Neural cell (in vitro differentiated cells): ENCODE data around the gene DNAJC11. TPM values are rescaled to one million over a fixed set of nuclear protein-coding genes. Genes with fewer than 3 reads are reported as not detected.

ENCODE experiments used
- H2AFZ ChIP-seq: fragments of 200-600, 300-800 bp; sonication (generic), shearing (Covaris generic); 2 replicates; pipeline ENCODE4 v1.6.0; 2014; ENCODE audit warnings: low read depth, mild to moderate bottlenecking, antibody characterized with exemption, low read length, moderate library complexity
- H3F3A ChIP-seq: fragments of 200-600 bp; shearing (Covaris generic); 2 replicates; pipeline ENCODE4 v1.6.1; 2016; ENCODE audit warnings: mild to moderate bottlenecking, moderate library complexity, mixed read lengths, antibody characterized with exemption, low read length; ENCODE audit not compliant: insufficient read depth, poor library complexity, severe bottlenecking
- H3K27ac ChIP-seq: fragments of 200-600, 300-800 bp; sonication (generic), shearing (Covaris generic); 2 replicates; pipeline ENCODE4 v1.5.1; 2014; ENCODE audit warnings: mild to moderate bottlenecking, low read length, moderate library complexity
- H3K27me3 ChIP-seq: fragments of 300-800, 200-600 bp; sonication (generic), shearing (Covaris generic); 2 replicates; pipeline ENCODE4 v1.6.0; 2014; ENCODE audit warnings: mild to moderate bottlenecking, low read depth, low read length, moderate library complexity; ENCODE audit not compliant: insufficient read depth
- H3K36me3 ChIP-seq: fragments of 300-800, 200-600 bp; sonication (generic), shearing (Covaris generic); 2 replicates; pipeline ENCODE4 v1.5.1; 2014; ENCODE audit warnings: mild to moderate bottlenecking, antibody characterized with exemption, low read length, moderate library complexity; ENCODE audit not compliant: insufficient read depth
- H3K4me2 ChIP-seq: fragments of 300-800, 200-600 bp; sonication (generic), shearing (Covaris generic); 2 replicates; pipeline ENCODE4 v1.6.0; 2014; ENCODE audit warnings: mild to moderate bottlenecking, low read length
- H3K4me3 ChIP-seq: fragments of 300-800, 200-600 bp; sonication (generic), shearing (Covaris generic); 2 replicates; pipeline ENCODE4 v1.5.1; 2014; ENCODE audit warnings: mild to moderate bottlenecking, low read length, moderate library complexity
- H3K79me2 ChIP-seq: fragments of 200-600 bp; shearing (Covaris generic); replicated peaks from 2 replicates; pipeline ENCODE4 v1.6.0; 2014; ENCODE audit warnings: mild to moderate bottlenecking, low read length, moderate library complexity; ENCODE audit not compliant: insufficient read depth
- H3K9ac ChIP-seq: fragments of 300-800, 200-600 bp; sonication (generic), shearing (Covaris generic); 2 replicates; pipeline ENCODE4 v1.6.1; 2016; ENCODE audit warnings: mild to moderate bottlenecking, low read length, mixed read lengths
- H3K9me2 ChIP-seq: fragments of 200-600 bp; shearing (Covaris generic); 2 replicates; pipeline ENCODE4 v1.6.1; 2016; ENCODE audit warnings: mild to moderate bottlenecking, low read length, mixed read lengths; ENCODE audit not compliant: insufficient read depth
- H3K9me3 ChIP-seq: fragments of 200-600, 300-800 bp; sonication (generic), shearing (Covaris generic); 2 replicates; pipeline ENCODE4 v1.6.1; 2016; ENCODE audit warnings: mild to moderate bottlenecking, mixed run types, low read length, moderate library complexity, mixed read lengths
- H4K20me1 ChIP-seq: fragments of 200-600 bp; shearing (Covaris generic); 2 replicates; pipeline ENCODE4 v1.6.1; 2016; ENCODE audit warnings: mild to moderate bottlenecking, mixed run types; ENCODE audit not compliant: insufficient read depth
- EP300 ChIP-seq: fragments of 450-650 bp; conservative IDR thresholded peaks from 2 replicates; pipeline ENCODE4 v1.6.1; 2014; ENCODE audit warnings: antibody characterized with exemption, mild to moderate bottlenecking, moderate library complexity; ENCODE audit not compliant: poor library complexity, severe bottlenecking
- EZH2 ChIP-seq: fragments of 200-600, 300-800 bp; shearing (Covaris generic), sonication (generic); IDR thresholded peaks from 2 replicates; pipeline ENCODE4 v1.6.1; 2014; ENCODE audit warnings: antibody characterized with exemption, low read length, borderline replicate concordance, mild to moderate bottlenecking; ENCODE audit not compliant: insufficient read depth, poor library complexity, severe bottlenecking
- MXI1 ChIP-seq: fragments of 450-650 bp; conservative IDR thresholded peaks from 2 replicates; pipeline ENCODE4 v1.6.1; 2014; ENCODE audit warnings: antibody characterized with exemption, mild to moderate bottlenecking; ENCODE audit not compliant: poor library complexity, severe bottlenecking
- POLR2AphosphoS5 ChIP-seq: IDR thresholded peaks from 2 replicates; pipeline ENCODE4 v1.6.1; 2012
- RAD21 ChIP-seq: fragments of 450-650 bp; conservative IDR thresholded peaks from 2 replicates; pipeline ENCODE4 v1.6.1; 2014; ENCODE audit warnings: antibody characterized with exemption, mild to moderate bottlenecking, moderate library complexity
- SMC3 ChIP-seq: fragments of 450-650 bp; conservative IDR thresholded peaks from 2 replicates; pipeline ENCODE4 v1.6.1; 2014; ENCODE audit warnings: antibody characterized with exemption, mild to moderate bottlenecking, moderate library complexity; ENCODE audit not compliant: poor library complexity
- TAF1 ChIP-seq: IDR thresholded peaks from 2 replicates; pipeline ENCODE4 v1.6.1; 2012; ENCODE audit warnings: low read depth
- polyA plus RNA-seq: library from polyadenylated mRNA; depleted of rRNA; stranded (reverse); fragments of >200 nt; gene quantifications from 2 replicates; pipeline ENCODE4 v1.2.3, GENCODE V29; 2014
- TF ChIP-seq, protein P1 (sequence below): fragments of 450-650 bp; IDR thresholded peaks from 2 replicates; pipeline ENCODE4 v1.5.1; 2014; ENCODE audit warnings: antibody characterized with exemption, mild to moderate bottlenecking, moderate library complexity; ENCODE audit not compliant: poor library complexity, severe bottlenecking
- TF ChIP-seq, protein P2 (sequence below): IDR thresholded peaks from 2 replicates; pipeline ENCODE4 v1.6.1; 2012; ENCODE audit warnings: borderline replicate concordance

The DNAJC11 gene
- polyA plus RNA-seq, 1 donor from 2014 or later: 28.6 TPM

DNA sequence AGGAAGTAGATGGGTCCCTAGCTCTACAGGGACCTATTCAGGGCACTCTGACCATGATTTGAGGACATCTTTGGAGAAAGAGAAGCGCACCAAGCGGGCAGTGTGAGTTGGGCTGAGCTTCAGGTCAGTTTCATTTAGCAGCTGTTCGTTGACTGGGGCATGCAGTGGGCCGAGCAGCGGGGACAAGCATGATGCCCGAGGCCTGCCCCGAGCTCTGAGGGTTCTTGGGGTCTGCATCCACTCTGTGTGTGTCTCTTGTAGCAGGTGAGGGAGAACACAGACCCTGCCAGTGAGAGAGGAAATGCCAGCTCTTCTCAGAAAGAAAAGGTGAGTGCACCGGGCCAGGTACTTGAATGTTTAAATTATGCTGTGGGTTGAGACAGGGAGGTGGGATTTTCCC is 71.6 kb downstream of the DNAJC11 start:
- Histone ChIP-seq H3K9me3 (no peaks in the 10 kb centered on the region), H3K36me3 (no peaks in the 10 kb centered on the region), H3K27me3 (no peaks in the 10 kb centered on the region), H3K4me2 (no peak overlapping the region), H4K20me1 (no peaks in the 10 kb centered on the region), H3K79me2 (peaks cover 17% of the 10 kb centered on the region), H2AFZ (no peak overlapping the region), H3K4me3 (no peak overlapping the region), H3K27ac (no peak overlapping the region), H3F3A (no peaks in the 10 kb centered on the region), H3K9me2 (no peaks in the 10 kb centered on the region), H3K9ac (no peak overlapping the region)
- TF ChIP-seq, protein P1, sequence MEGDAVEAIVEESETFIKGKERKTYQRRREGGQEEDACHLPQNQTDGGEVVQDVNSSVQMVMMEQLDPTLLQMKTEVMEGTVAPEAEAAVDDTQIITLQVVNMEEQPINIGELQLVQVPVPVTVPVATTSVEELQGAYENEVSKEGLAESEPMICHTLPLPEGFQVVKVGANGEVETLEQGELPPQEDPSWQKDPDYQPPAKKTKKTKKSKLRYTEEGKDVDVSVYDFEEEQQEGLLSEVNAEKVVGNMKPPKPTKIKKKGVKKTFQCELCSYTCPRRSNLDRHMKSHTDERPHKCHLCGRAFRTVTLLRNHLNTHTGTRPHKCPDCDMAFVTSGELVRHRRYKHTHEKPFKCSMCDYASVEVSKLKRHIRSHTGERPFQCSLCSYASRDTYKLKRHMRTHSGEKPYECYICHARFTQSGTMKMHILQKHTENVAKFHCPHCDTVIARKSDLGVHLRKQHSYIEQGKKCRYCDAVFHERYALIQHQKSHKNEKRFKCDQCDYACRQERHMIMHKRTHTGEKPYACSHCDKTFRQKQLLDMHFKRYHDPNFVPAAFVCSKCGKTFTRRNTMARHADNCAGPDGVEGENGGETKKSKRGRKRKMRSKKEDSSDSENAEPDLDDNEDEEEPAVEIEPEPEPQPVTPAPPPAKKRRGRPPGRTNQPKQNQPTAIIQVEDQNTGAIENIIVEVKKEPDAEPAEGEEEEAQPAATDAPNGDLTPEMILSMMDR: no peak
- no peak for TF ChIP-seq EZH2
- no peak for TF ChIP-seq MXI1
- TF ChIP-seq TAF1: no peak
- TF ChIP-seq SMC3: no peak
- no peak for TF ChIP-seq RAD21
- TF ChIP-seq, protein P2, sequence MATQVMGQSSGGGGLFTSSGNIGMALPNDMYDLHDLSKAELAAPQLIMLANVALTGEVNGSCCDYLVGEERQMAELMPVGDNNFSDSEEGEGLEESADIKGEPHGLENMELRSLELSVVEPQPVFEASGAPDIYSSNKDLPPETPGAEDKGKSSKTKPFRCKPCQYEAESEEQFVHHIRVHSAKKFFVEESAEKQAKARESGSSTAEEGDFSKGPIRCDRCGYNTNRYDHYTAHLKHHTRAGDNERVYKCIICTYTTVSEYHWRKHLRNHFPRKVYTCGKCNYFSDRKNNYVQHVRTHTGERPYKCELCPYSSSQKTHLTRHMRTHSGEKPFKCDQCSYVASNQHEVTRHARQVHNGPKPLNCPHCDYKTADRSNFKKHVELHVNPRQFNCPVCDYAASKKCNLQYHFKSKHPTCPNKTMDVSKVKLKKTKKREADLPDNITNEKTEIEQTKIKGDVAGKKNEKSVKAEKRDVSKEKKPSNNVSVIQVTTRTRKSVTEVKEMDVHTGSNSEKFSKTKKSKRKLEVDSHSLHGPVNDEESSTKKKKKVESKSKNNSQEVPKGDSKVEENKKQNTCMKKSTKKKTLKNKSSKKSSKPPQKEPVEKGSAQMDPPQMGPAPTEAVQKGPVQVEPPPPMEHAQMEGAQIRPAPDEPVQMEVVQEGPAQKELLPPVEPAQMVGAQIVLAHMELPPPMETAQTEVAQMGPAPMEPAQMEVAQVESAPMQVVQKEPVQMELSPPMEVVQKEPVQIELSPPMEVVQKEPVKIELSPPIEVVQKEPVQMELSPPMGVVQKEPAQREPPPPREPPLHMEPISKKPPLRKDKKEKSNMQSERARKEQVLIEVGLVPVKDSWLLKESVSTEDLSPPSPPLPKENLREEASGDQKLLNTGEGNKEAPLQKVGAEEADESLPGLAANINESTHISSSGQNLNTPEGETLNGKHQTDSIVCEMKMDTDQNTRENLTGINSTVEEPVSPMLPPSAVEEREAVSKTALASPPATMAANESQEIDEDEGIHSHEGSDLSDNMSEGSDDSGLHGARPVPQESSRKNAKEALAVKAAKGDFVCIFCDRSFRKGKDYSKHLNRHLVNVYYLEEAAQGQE: no peak
- TF ChIP-seq EP300: no peak
- no peak for TF ChIP-seq POLR2AphosphoS5

DNA sequence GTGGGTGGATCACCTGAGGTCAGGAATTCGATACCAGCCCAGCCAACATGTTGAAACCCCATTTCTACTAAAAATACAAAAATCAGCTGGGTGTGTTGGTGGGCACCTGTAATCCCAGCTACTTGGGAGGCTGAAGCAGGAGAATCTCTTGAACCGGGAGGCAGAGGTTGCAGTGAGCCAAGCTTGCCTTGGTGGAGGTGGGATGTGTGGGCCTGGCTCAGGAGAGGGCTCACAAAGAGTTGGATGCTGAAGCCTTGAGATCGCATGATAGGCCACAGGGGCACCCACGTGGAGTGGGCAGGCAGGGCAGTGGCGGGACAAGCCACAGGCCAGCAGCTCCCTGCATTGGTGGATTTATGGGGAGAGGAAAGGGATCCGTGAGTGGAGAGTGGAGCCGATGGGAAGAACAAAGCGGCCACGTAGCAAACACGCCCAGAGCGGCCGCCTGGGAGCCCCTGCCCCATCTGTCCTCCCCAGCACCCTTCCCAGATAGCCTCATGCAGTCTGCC is 72.6 kb downstream of the DNAJC11 start:
- Histone ChIP-seq H3K9me3 (no peaks in the 10 kb centered on the region), H3K27me3 (no peaks in the 10 kb centered on the region), H3K4me3 (no peak overlapping the region), H3K79me2 (peaks cover 17% of the 10 kb centered on the region), H3K27ac (no peak overlapping the region), H2AFZ (no peak overlapping the region), H3K4me2 (no peak overlapping the region), H3K9me2 (no peaks in the 10 kb centered on the region), H4K20me1 (no peaks in the 10 kb centered on the region), H3K36me3 (no peaks in the 10 kb centered on the region), H3F3A (no peaks in the 10 kb centered on the region), H3K9ac (no peak overlapping the region)
- TF ChIP-seq RAD21: no peak
- TF ChIP-seq POLR2AphosphoS5: no peak
- no peak for TF ChIP-seq MXI1
- TF ChIP-seq EZH2: no peak
- TF ChIP-seq EP300: no peak
- no peak for TF ChIP-seq TAF1
- no peak for TF ChIP-seq SMC3
- TF ChIP-seq, protein P2: no peak
- TF ChIP-seq, protein P1: no peak
